RWPE2 (cell line): ENCODE data around the gene SEL1L3.

Source experiments
- ATAC-seq: fragments of 200-7000 bp; cut with Tn5 transposase; 3 replicates; pipeline ENCODE4 v1.9.1; 2021; ENCODE audit warnings: low read depth
- DNase-seq: peaks from one replicate; pipeline ENCODE4 v3.0.0-alpha.2; 2020; ENCODE audit warnings: low spot score
- H3K27ac ChIP-seq: fragments of 450-650 bp; 2 replicates; pipeline ENCODE4 v1.5.1; 2017; ENCODE audit warnings: mild to moderate bottlenecking; ENCODE audit not compliant: poor library complexity, severe bottlenecking
- H3K27me3 ChIP-seq: fragments of 250-450 bp; sonication (Bioruptor Pico); 2 replicates; pipeline ENCODE4 v1.5.1; 2021; ENCODE audit warnings: mild to moderate bottlenecking, moderate library complexity; ENCODE audit not compliant: insufficient read depth, poor library complexity, severe bottlenecking
- H3K36me3 ChIP-seq: fragments of 250-450 bp; sonication (Bioruptor Pico); 2 replicates; pipeline ENCODE4 v1.5.1; 2020; ENCODE audit warnings: low read depth, mild to moderate bottlenecking, moderate library complexity
- H3K4me1 ChIP-seq: fragments of 250-450 bp; sonication (Bioruptor Pico); 2 replicates; pipeline ENCODE4 v1.5.1; 2021; ENCODE audit warnings: mild to moderate bottlenecking, moderate library complexity; ENCODE audit not compliant: insufficient read depth, poor library complexity, severe bottlenecking
- H3K4me3 ChIP-seq: fragments of 250-450 bp; sonication (Bioruptor Pico); 2 replicates; pipeline ENCODE4 v1.5.1; 2021; ENCODE audit warnings: mild to moderate bottlenecking, moderate library complexity; ENCODE audit not compliant: severe bottlenecking
- H3K9me3 ChIP-seq: fragments of 250-450 bp; sonication (Bioruptor Pico); 2 replicates; pipeline ENCODE4 v1.5.1; 2021; ENCODE audit warnings: mild to moderate bottlenecking, moderate library complexity; ENCODE audit not compliant: severe bottlenecking
- CTCF ChIP-seq: fragments of 450-650 bp; IDR thresholded peaks from one replicate; pipeline ENCODE4 v1.5.1; 2017; ENCODE audit warnings: mild to moderate bottlenecking, moderate library complexity; ENCODE audit not compliant: poor library complexity, severe bottlenecking

SEL1L3 gene

GRCh38 chr4:25702848-25703247 is 159.9 kb downstream of the SEL1L3 start:
- DNase-seq (no peak), ATAC-seq (peak; percentile 23; the same call in 1 of the 3 replicates)
- no peak for TF ChIP-seq CTCF
- Histone ChIP-seq H3K27ac (no peak overlapping the region), H3K36me3 (no peaks in the 10 kb centered on the region), H3K27me3 (no peaks in the 10 kb centered on the region), H3K4me1 (no peaks in the 10 kb centered on the region), H3K9me3 (no peaks in the 10 kb centered on the region), H3K4me3 (no peak overlapping the region)

- no peak overlapping the region for H3K27ac ChIP-seq
- no peaks in the 10 kb centered on the region for H3K27me3 ChIP-seq
- no peak for ATAC-seq
- H3K4me3 ChIP-seq = no peak overlapping the region
- no peak for DNase-seq
- H3K4me1 ChIP-seq = no peaks in the 10 kb centered on the region
- H3K36me3 ChIP-seq = no peaks in the 10 kb centered on the region
- no peak for TF ChIP-seq CTCF
- H3K9me3 ChIP-seq = no peaks in the 10 kb centered on the region
Measured at GRCh38 chr4:25700661-25701060, 162.1 kb downstream of the SEL1L3 start.

GRCh38 chr4:25697516-25697915 is 165.3 kb downstream of the SEL1L3 start:
- Histone ChIP-seq H3K27me3 (no peaks in the 10 kb centered on the region), H3K9me3 (no peaks in the 10 kb centered on the region), H3K36me3 (no peaks in the 10 kb centered on the region), H3K27ac (no peak overlapping the region), H3K4me3 (no peak overlapping the region), H3K4me1 (peaks cover 2% of the 10 kb centered on the region)
- DNase-seq (no peak), ATAC-seq (no peak)
- TF ChIP-seq CTCF = no peak
